Nephron (organoid): ENCODE measurements around the gene REXO1.

Source experiments
- H3K27ac Mint-ChIP-seq, 3 experiments: 2 replicates each; pipeline ENCODE4 v1.8.0; 2020; ENCODE audit warnings: mixed read lengths in 3 of 3, mild to moderate bottlenecking in 2 of 3, moderate library complexity in 1 of 3
- H3K27me3 Mint-ChIP-seq: 2 replicates; pipeline ENCODE4 v1.8.0; 2021; ENCODE audit warnings: low read depth, mild to moderate bottlenecking, moderate library complexity, mixed read lengths
- H3K36me3 Mint-ChIP-seq: 2 replicates; pipeline ENCODE4 v1.8.0; 2020; ENCODE audit warnings: low read depth, mixed read lengths
- H3K4me1 Mint-ChIP-seq: 2 replicates; pipeline ENCODE4 v1.8.0; 2020; ENCODE audit warnings: mixed read lengths
- H3K4me3 Mint-ChIP-seq, 3 experiments: 2 replicates each; pipeline ENCODE4 v1.8.0; 2020; ENCODE audit warnings: mild to moderate bottlenecking in 3 of 3, mixed read lengths in 3 of 3, moderate library complexity in 2 of 3
- H3K9me3 Mint-ChIP-seq: 2 replicates; pipeline ENCODE4 v1.8.0; 2020; ENCODE audit warnings: mixed read lengths
- CTCF ChIP-seq, 3 experiments: fragments of 200-600 bp; sonication (generic); IDR thresholded peaks; one replicate each; pipeline ENCODE4 v1.5.0; 2021; ENCODE audit warnings: antibody characterized with exemption in 3 of 3; ENCODE audit not compliant: unreplicated experiment in 3 of 3

Gene REXO1

DNA sequence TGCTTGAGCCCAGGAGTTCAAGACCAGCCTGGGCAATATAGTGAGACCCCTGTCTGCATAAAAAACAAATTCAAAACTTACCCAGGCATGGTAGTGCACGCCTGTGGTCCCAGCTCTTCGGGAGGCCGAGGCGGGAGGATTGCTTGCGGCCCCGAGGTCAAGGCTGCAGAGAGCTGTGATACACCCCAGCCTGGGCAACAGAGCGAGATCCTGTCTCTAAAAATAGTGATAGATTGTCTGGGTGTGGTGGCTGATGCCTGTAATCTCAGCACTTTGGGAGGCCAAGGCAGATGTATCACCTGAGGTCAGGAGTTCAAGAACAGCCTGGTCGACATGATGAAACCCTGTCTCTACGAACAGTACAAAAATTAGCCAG lies 19.1 kb upstream of the REXO1 start:
- Mint-ChIP-seq H3K9me3 (no peaks in the 10 kb centered on the region), H3K4me1 (no peaks in the 10 kb centered on the region), H3K27me3 (no peaks in the 10 kb centered on the region), H3K4me3 (no peak overlapping the region), H3K36me3 (no peaks in the 10 kb centered on the region), H3K27ac (peak overlapping the region in 1 of 3 experiments; percentile 30)
- no peak for TF ChIP-seq CTCF (IDR thresholded peaks at IDR 0.05; ENCODE audit: unreplicated experiment in 3 of 3)

DNA sequence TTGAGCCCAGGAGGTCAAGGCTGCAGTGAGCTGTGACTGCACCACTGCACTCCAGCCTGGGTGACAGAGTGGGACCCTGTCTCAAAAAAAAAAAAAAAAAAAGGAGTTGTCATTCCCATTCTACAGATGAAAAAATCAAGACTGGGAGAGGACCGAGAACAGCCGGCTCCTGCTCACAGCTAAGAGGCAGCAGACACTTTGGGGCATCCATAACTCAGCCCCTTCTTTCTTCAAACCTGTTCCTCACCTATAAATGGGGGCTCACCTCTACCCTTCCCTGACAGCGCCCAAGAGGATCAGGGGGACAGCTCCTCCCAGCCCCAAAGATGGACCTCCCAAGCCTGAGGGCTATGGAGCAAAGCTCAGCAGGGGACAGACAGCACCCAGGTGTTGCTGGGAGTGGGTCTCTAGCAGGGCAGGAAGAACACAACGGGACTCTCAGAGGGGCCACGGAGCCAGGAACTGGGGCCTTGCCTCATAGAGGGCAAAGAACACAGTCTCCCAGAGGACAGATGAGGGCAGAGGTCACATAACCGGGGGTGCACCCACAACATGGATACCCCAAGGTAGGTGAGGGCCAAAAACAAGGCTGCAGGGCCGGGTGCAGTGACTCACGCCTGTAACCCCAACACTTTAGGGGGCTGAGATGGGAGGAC lies 18.5 kb upstream of the REXO1 start:
- peak overlapping the region; percentile 34 to 56 (median 42) for H3K4me3 Mint-ChIP-seq
- peaks cover 3% of the 10 kb centered on the region for H3K4me1 Mint-ChIP-seq
- H3K9me3 Mint-ChIP-seq: no peaks in the 10 kb centered on the region
- H3K27ac Mint-ChIP-seq: no peak overlapping the region
- no peaks in the 10 kb centered on the region for H3K36me3 Mint-ChIP-seq
- no peak for TF ChIP-seq CTCF (IDR thresholded peaks at IDR 0.05; ENCODE audit: unreplicated experiment in 3 of 3)
- peaks cover 4% of the 10 kb centered on the region for H3K27me3 Mint-ChIP-seq

- H3K4me1 Mint-ChIP-seq: peaks cover 14% of the 10 kb centered on the region
- TF ChIP-seq CTCF (IDR thresholded peaks at IDR 0.05; ENCODE audit: unreplicated experiment in 3 of 3): no peak
- peak overlapping the region in 1 of 3 experiments; percentile 38 for H3K27ac Mint-ChIP-seq
- H3K4me3 Mint-ChIP-seq: peak overlapping the region; percentile 69 to 73 (median 71)
- no peaks in the 10 kb centered on the region for H3K9me3 Mint-ChIP-seq
- peaks cover 10% of the 10 kb centered on the region for H3K27me3 Mint-ChIP-seq
- H3K36me3 Mint-ChIP-seq: no peaks in the 10 kb centered on the region
Observed at GRCh38 chr19:1865172-1866010, 17.1 kb upstream of the REXO1 start.

DNA sequence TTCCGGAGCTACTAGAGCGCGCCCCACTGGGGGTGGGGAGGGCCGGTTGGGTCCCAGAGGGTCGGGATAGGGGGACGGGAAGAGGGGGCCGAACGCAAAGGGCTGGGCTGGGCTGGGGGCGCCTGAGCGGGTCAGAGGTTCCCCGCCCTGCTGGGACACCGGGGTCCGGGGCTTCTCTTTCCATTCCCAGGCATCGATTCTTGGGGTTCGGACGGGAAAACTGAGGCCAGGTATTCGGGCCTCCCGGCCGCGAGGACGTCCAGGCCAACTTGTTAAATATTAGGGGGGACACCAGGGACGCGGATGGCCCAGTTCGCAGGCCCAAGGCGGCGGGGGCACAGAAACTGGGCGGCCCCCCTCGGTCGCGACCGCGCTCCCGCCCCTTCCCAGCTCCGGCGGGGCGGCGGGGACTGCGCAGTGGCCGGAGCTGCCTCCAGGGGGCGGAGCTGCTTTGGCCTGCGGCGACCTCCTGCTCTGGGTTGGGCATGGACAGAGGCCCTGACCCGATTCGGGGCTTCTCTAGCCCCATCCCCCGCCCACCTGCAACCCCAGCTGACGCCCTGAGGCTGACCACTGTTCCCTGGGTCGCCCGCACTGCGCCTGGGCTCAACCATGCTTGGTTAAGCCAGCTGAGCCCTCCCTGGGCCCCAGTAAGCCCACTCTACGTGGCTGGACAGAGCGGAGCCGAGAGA lies 16.3 kb upstream of the REXO1 start:
- H3K4me3 Mint-ChIP-seq: peak overlapping the region; percentile 75 to 79 (median 78)
- H3K27ac Mint-ChIP-seq: peak overlapping the region in 1 of 3 experiments; percentile 38
- H3K4me1 Mint-ChIP-seq: peaks cover 14% of the 10 kb centered on the region
- H3K36me3 Mint-ChIP-seq: no peaks in the 10 kb centered on the region
- H3K9me3 Mint-ChIP-seq: no peaks in the 10 kb centered on the region
- peaks cover 10% of the 10 kb centered on the region for H3K27me3 Mint-ChIP-seq
- peak; percentile 65 to 83 (median 71) for TF ChIP-seq CTCF (IDR thresholded peaks at IDR 0.05; ENCODE audit: unreplicated experiment in 3 of 3)

- H3K9me3 Mint-ChIP-seq: no peaks in the 10 kb centered on the region
- no peak overlapping the region for H3K27ac Mint-ChIP-seq
- peaks cover 20% of the 10 kb centered on the region for H3K4me1 Mint-ChIP-seq
- no peaks in the 10 kb centered on the region for H3K36me3 Mint-ChIP-seq
- H3K4me3 Mint-ChIP-seq: peak overlapping the region; percentile 75 to 79 (median 78)
- TF ChIP-seq CTCF (IDR thresholded peaks at IDR 0.05; ENCODE audit: unreplicated experiment in 3 of 3): no peak
- H3K27me3 Mint-ChIP-seq: peaks cover 10% of the 10 kb centered on the region
Observed at GRCh38 chr19:1863638-1864479, 15.6 kb upstream of the REXO1 start.
